Superior temporal gyrus (tissue), 1 donor: ENCODE results near the gene OBP2B.
A peak's percentile ranks its signal among the peaks of the same experiment; 100 is the strongest.
"Not testable (repeated sequence)": the region's sequence is repeated elsewhere in the genome, so short reads cannot be mapped to it uniquely, and the experiment has no call there.

ENCODE experiments used
- DNase-seq: peaks from one replicate; pipeline ENCODE4 v3.0.0-alpha.2; 2016; ENCODE audit errors: extremely low spot score

The OBP2B gene

DNA sequence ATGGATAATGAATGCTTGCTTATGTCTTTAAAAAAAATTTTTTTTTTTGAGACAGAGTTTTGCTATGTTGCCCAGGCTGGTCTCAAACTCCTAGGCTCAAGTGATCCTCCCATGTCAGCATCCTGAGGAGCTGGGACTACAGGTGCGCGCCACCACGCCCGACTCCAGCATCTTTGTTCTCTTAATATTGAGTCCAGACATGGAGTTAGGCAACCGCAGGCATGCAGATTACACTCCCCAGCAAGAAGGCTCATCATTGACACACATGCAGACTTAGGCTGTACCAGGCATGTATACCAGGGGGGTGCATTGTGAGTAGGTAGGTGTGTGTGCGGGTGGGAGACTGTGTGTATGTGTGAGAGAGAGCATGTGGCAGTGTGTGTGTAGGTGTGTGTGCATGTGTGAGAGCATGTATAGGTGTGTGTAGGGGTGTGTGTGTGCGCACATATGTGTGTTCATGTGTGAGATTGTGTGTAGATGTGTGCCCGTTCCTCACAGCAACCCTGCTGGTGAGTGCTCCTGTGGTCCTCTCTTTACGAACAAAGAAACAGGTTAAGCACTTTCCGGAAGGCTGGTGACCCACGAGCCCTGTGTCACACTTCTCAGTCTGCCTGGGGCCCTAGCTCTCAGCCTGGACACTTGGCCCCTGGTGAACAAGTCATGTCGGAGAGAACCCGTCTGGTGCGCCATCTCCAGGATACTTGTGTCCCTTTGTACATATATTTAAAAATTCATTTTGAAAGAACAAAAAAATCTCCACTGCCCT, 6.2 kb downstream of the OBP2B start:
- no peak for DNase-seq

- DNase-seq = no peak
Observed at GRCh38 chr9:133202145-133202513, 6.9 kb downstream of the OBP2B start.

DNA sequence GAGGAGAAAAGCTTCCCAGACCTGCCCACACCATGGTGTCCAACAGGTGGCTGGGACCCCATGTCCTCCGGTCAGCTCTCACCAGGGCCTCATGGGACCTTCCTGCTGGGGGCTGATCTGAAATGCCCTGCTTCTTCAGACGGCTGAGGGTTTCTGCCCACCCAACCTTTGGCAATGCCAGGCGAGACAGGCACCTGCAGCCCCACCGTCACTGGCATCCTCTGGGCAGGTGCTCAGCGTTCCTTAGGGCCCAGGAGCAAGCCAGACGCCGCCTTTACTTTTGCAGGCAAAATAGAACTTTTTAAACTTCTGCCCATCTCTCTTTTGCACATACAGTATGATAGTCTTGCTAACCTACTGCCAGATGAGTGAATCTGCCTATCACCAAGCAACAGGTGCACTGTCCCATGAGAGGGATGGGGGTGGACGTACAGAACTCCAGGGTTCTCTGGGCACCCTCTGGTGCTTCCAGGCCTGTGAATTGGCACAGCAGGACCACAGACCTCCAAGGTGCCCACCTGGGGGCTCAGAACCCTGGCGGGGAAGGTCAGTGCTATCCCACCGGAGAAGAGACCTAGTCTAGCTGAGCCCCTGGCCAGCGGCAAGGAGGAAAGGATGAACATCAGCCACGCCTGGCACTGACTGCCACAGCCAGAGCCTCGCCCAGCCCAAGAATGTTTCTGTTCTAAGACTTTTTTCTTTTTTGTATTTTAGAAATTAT, 7.5 kb downstream of the OBP2B start:
- no peak for DNase-seq

DNA sequence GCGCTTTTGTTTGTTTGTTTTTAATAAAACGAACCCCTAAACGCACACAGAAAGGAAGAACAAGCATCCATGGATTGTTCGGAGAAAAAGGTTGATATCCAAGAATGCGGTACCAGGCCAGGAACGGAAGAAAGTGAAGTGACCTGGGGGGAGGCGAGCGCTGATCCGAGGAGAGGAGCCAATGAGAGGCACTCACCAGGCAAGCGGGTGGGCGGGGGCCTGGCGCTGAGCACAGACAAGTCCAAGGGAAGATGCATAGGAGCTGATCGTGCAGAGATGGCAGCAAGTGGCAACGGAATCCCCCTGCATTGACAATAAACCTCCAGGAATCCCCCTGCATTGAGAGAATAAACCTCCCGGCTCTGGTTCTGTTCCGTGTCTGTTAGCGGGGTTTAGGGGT, 8.4 kb downstream of the OBP2B start:
- DNase-seq = no peak

GRCh38 chr9:133199648-133200321, 9.3 kb downstream of the OBP2B start:
- no peak for DNase-seq

GRCh38 chr9:133195029-133195428, 14.0 kb downstream of the OBP2B start:
- no peak for DNase-seq

- no peak for DNase-seq
Observed at GRCh38 chr9:133194597-133194996, 14.5 kb downstream of the OBP2B start.

- DNase-seq = no peak
Observed at GRCh38 chr9:133191989-133192388, 17.1 kb downstream of the OBP2B start.

- DNase-seq = no peak
Observed at GRCh38 chr9:133189826-133190225, 19.2 kb downstream of the OBP2B start.

DNA sequence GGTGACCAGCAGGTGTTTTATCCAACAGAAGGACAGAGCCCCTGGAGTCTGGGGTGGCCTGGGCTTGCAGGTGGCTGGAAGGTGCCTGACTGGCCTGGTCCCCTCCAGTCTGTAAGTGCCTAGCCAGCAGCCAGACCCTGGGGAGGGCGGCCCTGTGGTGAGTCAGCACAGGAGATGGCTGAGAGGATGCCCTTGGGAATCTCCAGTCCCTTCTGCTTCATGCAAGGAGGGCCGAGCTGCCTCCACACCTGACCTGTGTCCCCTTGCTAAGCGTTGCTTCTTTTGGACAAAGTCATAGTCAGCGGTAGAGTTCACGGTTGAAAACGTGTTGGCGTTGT, 20.2 kb downstream of the OBP2B start:
- no peak for DNase-seq

DNA sequence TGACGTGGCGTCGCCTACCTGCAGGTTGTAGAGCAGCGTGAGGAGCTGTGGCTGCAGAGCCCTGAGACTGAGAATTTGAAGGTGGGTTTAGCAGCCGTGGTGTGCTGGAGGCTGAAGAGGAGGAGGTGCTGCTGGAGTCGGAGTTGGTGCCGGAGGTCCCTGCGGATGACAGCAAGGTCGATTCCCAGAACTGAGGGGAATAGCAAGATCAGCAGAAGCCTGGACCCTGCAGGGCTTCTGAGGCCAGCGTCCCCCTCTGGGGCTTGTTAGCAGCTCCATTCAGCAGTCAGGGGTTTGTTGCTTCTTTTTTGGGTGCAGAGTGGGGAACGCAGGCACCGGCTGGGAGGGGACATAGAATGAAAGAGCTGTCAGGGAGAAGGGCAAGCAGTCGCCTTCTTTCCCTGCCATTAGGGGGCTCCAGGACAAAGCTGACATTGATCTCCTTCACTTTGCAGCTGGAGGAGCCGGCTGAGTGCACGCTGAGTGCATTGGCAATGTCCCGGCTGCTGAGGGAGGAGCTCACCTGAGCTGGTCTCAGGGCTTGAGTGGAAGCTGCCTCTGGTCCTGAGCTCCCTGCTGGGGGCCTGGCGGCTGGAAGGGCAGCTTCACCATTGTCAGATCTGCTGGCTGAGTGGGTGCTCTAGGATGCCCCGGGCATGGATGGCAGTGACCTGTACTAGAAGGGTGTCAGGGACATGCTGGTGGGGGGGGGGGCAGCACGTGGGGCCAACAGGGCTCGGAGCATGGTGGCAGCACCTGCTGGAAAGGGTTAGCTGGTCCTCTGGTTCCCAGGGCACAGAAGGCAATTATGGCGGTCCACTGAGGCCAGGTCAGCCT, 20.8 kb downstream of the OBP2B start:
- DNase-seq = no peak

- DNase-seq = no peak
Observed at GRCh38 chr9:133187561-133188005, 21.5 kb downstream of the OBP2B start.

DNA sequence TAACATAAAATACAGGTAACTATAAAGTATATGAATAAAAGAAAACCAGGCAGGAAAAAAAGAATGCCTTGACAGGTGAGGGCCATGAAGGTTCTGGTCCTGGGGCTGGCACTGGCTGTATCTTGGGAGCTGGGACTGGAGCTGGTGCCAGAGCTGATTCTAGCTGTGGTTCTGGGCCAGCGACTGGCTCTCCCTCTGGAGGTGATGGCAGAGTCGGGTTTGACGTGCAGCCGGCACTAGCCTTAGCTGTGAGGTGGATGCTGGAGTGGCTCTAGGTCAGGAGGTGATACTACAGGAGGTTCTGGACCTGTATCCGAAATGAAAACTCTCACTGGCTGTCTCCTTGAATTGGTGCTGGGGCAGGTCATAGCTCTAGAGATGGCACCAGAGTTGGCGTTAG, 22.3 kb downstream of the OBP2B start:
- no peak for DNase-seq

GRCh38 chr9:133184971-133185370, 24.1 kb downstream of the OBP2B start:
- peak; percentile 83 for DNase-seq

DNA sequence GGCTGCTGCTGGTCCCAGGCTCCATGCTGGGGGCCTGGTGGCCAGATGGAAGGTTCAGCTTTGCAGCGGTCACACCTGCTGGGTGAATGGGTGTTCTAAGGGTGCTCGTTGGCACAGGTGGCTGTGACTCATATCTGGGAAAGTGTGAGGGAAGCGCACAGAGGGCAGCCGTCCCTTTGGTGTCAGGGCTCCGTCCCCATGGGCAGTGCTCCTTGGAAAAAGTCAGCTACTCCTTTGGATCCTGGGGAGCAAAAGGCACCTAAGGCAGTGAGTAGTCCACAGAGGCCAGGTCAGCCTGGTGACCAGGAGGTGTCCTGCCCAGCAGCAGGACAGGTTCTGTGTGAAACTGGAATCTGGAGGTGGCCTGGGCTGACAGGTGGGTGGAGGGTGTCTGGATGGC, 26.9 kb downstream of the OBP2B start:
- no peak for DNase-seq

GRCh38 chr9:133181561-133181960, 27.5 kb downstream of the OBP2B start:
- no peak for DNase-seq

- no peak for DNase-seq
Observed at GRCh38 chr9:133180953-133181352, 28.1 kb downstream of the OBP2B start.

GRCh38 chr9:133173056-133173455, 36.0 kb downstream of the OBP2B start:
- DNase-seq = no peak

GRCh38 chr9:133171161-133171961, 37.7 kb downstream of the OBP2B start:
- DNase-seq = no peak

DNA sequence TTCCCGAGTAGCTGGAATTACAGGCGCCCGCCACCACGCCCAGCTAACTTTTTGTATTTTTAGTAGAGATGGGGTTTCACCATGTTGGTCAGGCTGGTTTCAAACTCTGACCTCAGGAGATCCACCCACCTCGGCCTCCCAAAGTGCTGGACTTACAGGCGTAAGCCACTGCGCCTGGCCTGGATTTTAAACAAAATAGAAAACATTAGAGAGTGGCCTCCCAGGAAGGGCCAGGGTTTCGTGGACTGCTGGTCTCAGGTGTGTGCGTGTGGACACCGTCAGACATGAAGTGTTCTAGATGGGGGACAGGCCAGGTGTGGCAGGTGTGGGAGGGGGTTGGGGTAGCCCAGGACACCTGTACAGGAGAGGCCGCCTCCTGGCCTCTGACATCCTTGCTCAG, 38.3 kb downstream of the OBP2B start:
- no peak for DNase-seq

GRCh38 chr9:133169687-133170086, 39.4 kb downstream of the OBP2B start:
- DNase-seq = not testable (repeated sequence)
